BLaER1 treated with 17β-estradiol and CSF1 and Interleukin-3, amounts not matched to agents 10 nM and 100 nM (cell line): ENCODE data around the gene ZBTB3.
"Not testable (repeated sequence)": the region's sequence is repeated elsewhere in the genome, so short reads cannot be mapped to it uniquely, and the experiment has no call there.

Source experiments
- H3K27ac ChIP-seq, 11 experiments: shearing (Covaris generic); formaldehyde crosslinking; 2 replicates each; pipeline ENCODE4 v1.8.1; 2022
- H3K27me3 ChIP-seq, 11 experiments: shearing (Covaris generic); formaldehyde crosslinking; 2 replicates each; pipeline ENCODE4 v1.8.1; 2022
- H3K36me3 ChIP-seq, 11 experiments: shearing (Covaris generic); formaldehyde crosslinking; 2 replicates each; pipeline ENCODE4 v1.8.1; 2022
- H3K4me1 ChIP-seq, 10 experiments: shearing (Covaris generic); formaldehyde crosslinking; 2 replicates each; pipeline ENCODE4 v1.8.1; 2022
- H3K4me2 ChIP-seq, 11 experiments: shearing (Covaris generic); formaldehyde crosslinking; 2 replicates each; pipeline ENCODE4 v1.8.1; 2022
- H3K4me3 ChIP-seq, 10 experiments: shearing (Covaris generic); formaldehyde crosslinking; 2 replicates each; pipeline ENCODE4 v1.8.1; 2022
- H3K9ac ChIP-seq, 11 experiments: shearing (Covaris generic); formaldehyde crosslinking; 2 replicates each; pipeline ENCODE4 v1.8.1; 2022
- H3K9me3 ChIP-seq, 11 experiments: shearing (Covaris generic); formaldehyde crosslinking; replicated peaks in 1 of 11; 2 replicates each; pipeline ENCODE4 v1.8.1; 2022
- H4K20me1 ChIP-seq, 11 experiments: shearing (Covaris generic); formaldehyde crosslinking; 2 replicates each; pipeline ENCODE4 v1.8.1; 2022
- Cebpa-rat ChIP-seq, 11 experiments: shearing (Covaris generic); IDR thresholded peaks; 2 replicates each; pipeline ENCODE4 v1.8.1; 2022

Gene ZBTB3

DNA sequence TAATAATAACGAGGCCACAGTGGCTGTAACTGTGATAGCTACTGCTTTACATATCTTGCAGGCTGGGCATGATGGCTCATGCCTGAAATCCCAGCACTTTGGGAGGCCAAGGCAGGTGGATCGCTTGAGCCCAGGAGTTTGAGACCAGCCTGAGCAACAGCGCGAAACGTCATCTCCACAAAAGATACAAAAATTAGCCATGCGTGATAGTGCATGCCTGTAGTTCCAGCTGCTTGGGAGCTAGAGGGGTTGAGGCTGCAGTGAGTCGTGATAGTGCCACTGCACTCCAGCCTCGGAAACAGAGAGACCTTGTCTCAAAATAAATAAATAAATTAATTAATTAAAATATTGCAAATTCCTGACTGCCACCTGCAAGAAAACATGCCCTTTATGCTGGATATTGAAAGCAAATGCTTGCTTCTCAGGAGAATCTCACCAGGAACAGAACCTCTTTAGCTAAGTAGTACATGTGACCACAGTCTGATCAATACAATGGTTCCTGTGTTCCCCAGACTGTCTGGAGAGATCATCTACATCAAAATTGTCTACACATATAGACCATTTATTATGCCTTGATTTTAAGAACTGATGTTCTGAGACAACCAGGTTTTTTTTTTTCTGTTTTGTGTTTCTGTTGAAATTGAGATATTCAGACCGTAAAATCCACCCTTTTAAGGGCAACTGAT, 6.3 kb downstream of the ZBTB3 start:
- Histone ChIP-seq H3K4me3 (no peak overlapping the region), H3K27me3 (no peaks in the 10 kb centered on the region), H3K4me1 (peaks cover 33 to 57% (median 41%) of the 10 kb centered on the region in 10 experiments), H3K4me2 (peak overlapping the region; percentile 13 to 75 (median 52); a peak in 19 of 22 replicates), H4K20me1 (peaks cover 0 to 17% (median 0%) of the 10 kb centered on the region in 11 experiments; a peak in 5 of 22 replicates), H3K36me3 (peaks cover 9 to 38% (median 18%) of the 10 kb centered on the region in 11 experiments; a peak in 20 of 22 replicates), H3K27ac (peak overlapping the region in 2 of 11 experiments; percentile 1 to 13; a peak in 2 of 22 replicates), H3K9me3 (no peaks in the 10 kb centered on the region), H3K9ac (peak overlapping the region in 5 of 11 experiments; percentile 1 to 44 (median 13); a peak in 5 of 22 replicates)
- TF ChIP-seq Cebpa-rat (IDR thresholded peaks at IDR 0.05), result no peak

DNA sequence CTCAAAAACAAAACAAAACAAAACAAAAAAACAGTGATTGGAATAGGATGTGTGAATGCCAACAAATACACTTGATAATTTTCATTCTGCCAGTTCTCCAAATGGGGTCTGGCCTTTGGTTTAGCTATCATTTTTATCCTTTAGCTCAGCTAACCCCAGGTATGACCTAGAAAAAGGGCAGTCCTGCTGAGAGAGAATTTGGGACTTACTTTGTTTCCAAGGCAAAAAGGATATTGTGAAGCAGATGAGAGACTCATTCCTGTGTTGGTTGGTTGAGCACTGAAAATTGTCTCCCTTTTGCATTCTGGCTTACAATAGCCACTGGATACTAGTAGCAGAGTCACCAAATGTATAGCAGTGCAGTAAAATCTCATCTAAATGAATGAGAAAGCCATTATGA, 16.8 kb downstream of the ZBTB3 start:
- H3K4me2 ChIP-seq, result no peak overlapping the region

DNA sequence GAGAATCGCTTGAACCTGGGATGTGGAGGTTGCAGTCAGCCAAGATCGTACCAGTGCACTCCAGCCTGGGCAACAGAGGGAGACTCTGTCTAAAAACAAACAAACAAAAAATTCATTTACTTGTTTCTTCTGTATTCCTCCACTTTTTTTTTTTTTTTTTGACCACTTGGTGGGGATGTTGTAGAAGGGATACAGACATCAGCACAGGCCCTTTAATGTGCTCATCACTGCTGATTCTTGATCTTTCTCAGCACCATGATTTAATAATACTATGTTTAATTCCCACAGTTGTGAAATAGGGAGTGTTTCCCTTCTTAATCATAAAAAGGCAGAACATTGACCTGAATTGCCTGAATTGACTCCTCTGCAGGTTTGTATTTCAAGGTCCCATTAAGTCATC, 21.1 kb downstream of the ZBTB3 start:
- peaks cover 28 to 34% (median 31%) of the 10 kb centered on the region in 10 experiments for H3K4me1 ChIP-seq
- no peak for TF ChIP-seq Cebpa-rat (IDR thresholded peaks at IDR 0.05)
- no peaks in the 10 kb centered on the region for H3K27me3 ChIP-seq
- peak overlapping the region; percentile 4 to 93 (median 48); a peak in 18 of 22 replicates for H3K4me2 ChIP-seq
- H3K4me3 ChIP-seq, result no peak overlapping the region
- no peaks in the 10 kb centered on the region for H3K9me3 ChIP-seq
- peak overlapping the region in 3 of 11 experiments; percentile 11 to 40 (median 22); a peak in 2 of 22 replicates for H3K27ac ChIP-seq
- H3K9ac ChIP-seq, result peak overlapping the region; percentile 0 to 55 (median 25); a peak in 10 of 22 replicates
- peaks cover 0 to 39% (median 5%) of the 10 kb centered on the region in 11 experiments; a peak in 10 of 22 replicates for H4K20me1 ChIP-seq
- peaks cover 48 to 66% (median 55%) of the 10 kb centered on the region in 11 experiments for H3K36me3 ChIP-seq

More for the DNA sequence above, 16.8 kb downstream of the ZBTB3 start:
- H4K20me1 ChIP-seq, result peaks cover 0 to 23% (median 4%) of the 10 kb centered on the region in 11 experiments; a peak in 7 of 22 replicates
- no peak overlapping the region for H3K4me3 ChIP-seq
- no peaks in the 10 kb centered on the region for H3K9me3 ChIP-seq
- TF ChIP-seq Cebpa-rat (IDR thresholded peaks at IDR 0.05), result no peak
- no peak overlapping the region for H3K27ac ChIP-seq
- peak overlapping the region in 1 of 11 experiments; percentile 7; a peak in 2 of 22 replicates for H3K9ac ChIP-seq
- peaks cover 4 to 11% (median 6%) of the 10 kb centered on the region in 10 experiments; a peak in 16 of 20 replicates for H3K4me1 ChIP-seq
- H3K36me3 ChIP-seq, result peaks cover 83 to 92% (median 88%) of the 10 kb centered on the region in 11 experiments
- H3K27me3 ChIP-seq, result no peaks in the 10 kb centered on the region

GRCh38 chr11:62730076-62730475, 23.9 kb downstream of the ZBTB3 start:
- Histone ChIP-seq H3K4me3 (peak overlapping the region; percentile 89 to 100 (median 97)), H3K9ac (peak overlapping the region; percentile 91 to 99 (median 98)), H3K36me3 (peaks cover 22 to 49% (median 34%) of the 10 kb centered on the region in 11 experiments), H3K27ac (peak overlapping the region in 10 of 11 experiments; percentile 82 to 98 (median 94); a peak in 16 of 22 replicates), H4K20me1 (peaks cover 16 to 46% (median 23%) of the 10 kb centered on the region in 11 experiments), H3K4me1 (peaks cover 30 to 36% (median 34%) of the 10 kb centered on the region in 10 experiments), H3K4me2 (peak overlapping the region; percentile 82 to 97 (median 93))
- not testable (repeated sequence) for H3K9me3 ChIP-seq, H3K27me3 ChIP-seq

GRCh38 chr11:62728171-62728988, 25.6 kb downstream of the ZBTB3 start, which contains the start of gene TTC9C:
TSS of gene TTC9C (plus strand) at chr11:62728486. CDS start at chr11:62728849, 363 bp downstream.
- no peaks in the 10 kb centered on the region for H3K27me3 ChIP-seq
- H3K4me3 ChIP-seq, result peak within 1 kb of the TSS; percentile 89 to 100 (median 97)
- H3K9ac ChIP-seq, result peak within 1 kb of the TSS; percentile 91 to 99 (median 98)
- peak within 1 kb of the TSS; percentile 88 to 97 (median 93) for H3K4me2 ChIP-seq
- peaks cover 39 to 53% (median 49%) of the 10 kb centered on the region in 10 experiments for H3K4me1 ChIP-seq
- H4K20me1 ChIP-seq, result peaks cover 33 to 57% (median 40%) of the 10 kb centered on the region in 11 experiments
- peak within 1 kb of the TSS; percentile 79 to 98 (median 93) for H3K27ac ChIP-seq
- H3K36me3 ChIP-seq, result peaks cover 16 to 49% (median 34%) of the 10 kb centered on the region in 11 experiments
- no peaks in the 10 kb centered on the region for H3K9me3 ChIP-seq
- TF ChIP-seq Cebpa-rat (IDR thresholded peaks at IDR 0.05), result no peak

- H4K20me1 ChIP-seq, result peaks cover 39 to 61% (median 46%) of the 10 kb centered on the region in 11 experiments
- H3K36me3 ChIP-seq, result peaks cover 16 to 49% (median 35%) of the 10 kb centered on the region in 11 experiments
- H3K9ac ChIP-seq, result peak overlapping the region; percentile 91 to 99 (median 98)
- peak overlapping the region; percentile 89 to 100 (median 97) for H3K4me3 ChIP-seq
- peak overlapping the region; percentile 79 to 98 (median 93) for H3K27ac ChIP-seq
- peaks cover 44 to 54% (median 50%) of the 10 kb centered on the region in 10 experiments for H3K4me1 ChIP-seq
- H3K4me2 ChIP-seq, result peak overlapping the region; percentile 82 to 97 (median 93)
- H3K27me3 ChIP-seq, result no peaks in the 10 kb centered on the region
- TF ChIP-seq Cebpa-rat (IDR thresholded peaks at IDR 0.05), result peak in 6 of 11 experiments; percentile 6 to 80 (median 32); a peak in 5 of 22 replicates
- H3K9me3 ChIP-seq, result no peaks in the 10 kb centered on the region
These were observed 26.1 kb downstream of the ZBTB3 start for GRCh38 chr11:62727872-62728170.

DNA sequence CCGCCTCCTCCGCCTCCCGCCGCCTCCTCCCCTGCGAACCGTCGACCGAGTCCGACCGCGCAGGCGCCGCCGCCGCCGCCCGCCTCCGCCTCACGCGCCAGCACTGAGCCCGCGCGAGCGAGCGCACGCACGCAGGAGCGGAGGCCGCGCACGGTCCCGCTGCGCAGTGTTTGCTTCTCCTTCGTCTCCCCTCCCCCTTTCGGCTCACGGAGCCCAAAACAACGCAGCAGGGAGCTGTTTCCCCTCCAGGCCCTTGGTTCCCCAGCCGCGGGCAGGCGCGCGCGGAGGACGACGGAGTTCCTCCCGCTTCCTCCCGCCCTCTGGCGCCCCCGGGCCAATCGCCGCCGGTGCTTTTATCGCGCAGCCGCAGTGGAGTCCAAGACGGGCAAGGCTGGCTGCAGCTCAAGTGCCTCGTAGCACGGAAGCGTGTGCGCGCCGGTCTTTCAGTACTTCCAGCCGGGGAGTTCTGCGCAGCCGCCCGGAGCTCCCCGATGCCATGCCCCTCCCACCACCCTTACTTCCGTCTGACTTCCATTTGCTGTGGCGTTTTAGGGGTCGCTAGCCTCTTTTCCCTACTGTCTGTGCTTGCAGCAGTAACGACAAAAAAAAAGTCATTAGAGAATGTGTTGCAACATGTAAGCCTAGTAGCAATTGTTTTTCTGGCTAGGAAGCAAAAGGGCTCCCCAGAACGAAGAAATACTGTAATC, 26.6 kb downstream of the ZBTB3 start, which contains the start of gene HNRNPUL2:
Gene HNRNPUL2 (minus strand): TSS at position 293 of the 707 bp plus-strand sequence. CDS start 301 bp downstream, outside the sequence.
- Histone ChIP-seq H3K27ac (peak within 1 kb of the TSS; percentile 79 to 98 (median 93)), H3K36me3 (peaks cover 21 to 54% (median 39%) of the 10 kb centered on the region in 11 experiments), H3K4me2 (peak within 1 kb of the TSS; percentile 88 to 97 (median 95))

GRCh38 chr11:62726915-62727164, 27.1 kb downstream of the ZBTB3 start:
- H3K9ac ChIP-seq, result peak overlapping the region; percentile 91 to 99 (median 98)
- H3K27me3 ChIP-seq, result no peaks in the 10 kb centered on the region
- no peak for TF ChIP-seq Cebpa-rat (IDR thresholded peaks at IDR 0.05)
- H3K9me3 ChIP-seq, result no peaks in the 10 kb centered on the region
- H3K4me1 ChIP-seq, result peaks cover 36 to 52% (median 43%) of the 10 kb centered on the region in 10 experiments
- H3K27ac ChIP-seq, result peak overlapping the region; percentile 79 to 98 (median 93)
- H3K4me3 ChIP-seq, result peak overlapping the region; percentile 89 to 100 (median 97)
- H4K20me1 ChIP-seq, result peaks cover 47 to 69% (median 55%) of the 10 kb centered on the region in 11 experiments
- H3K36me3 ChIP-seq, result peaks cover 26 to 57% (median 44%) of the 10 kb centered on the region in 11 experiments
- peak overlapping the region; percentile 87 to 97 (median 92) for H3K4me2 ChIP-seq

More for the DNA sequence above, 26.6 kb downstream of the ZBTB3 start, which contains the start of gene HNRNPUL2:
- peak within 1 kb of the TSS; percentile 91 to 99 (median 98) for H3K9ac ChIP-seq
- no peaks in the 10 kb centered on the region for H3K9me3 ChIP-seq
- H4K20me1 ChIP-seq, result peaks cover 44 to 65% (median 50%) of the 10 kb centered on the region in 11 experiments
- peak within 1 kb of the TSS; percentile 89 to 100 (median 97) for H3K4me3 ChIP-seq
- H3K4me1 ChIP-seq, result peaks cover 40 to 55% (median 46%) of the 10 kb centered on the region in 10 experiments
- TF ChIP-seq Cebpa-rat (IDR thresholded peaks at IDR 0.05), result no peak
- no peaks in the 10 kb centered on the region for H3K27me3 ChIP-seq
